IPS-18c (cell line): Measurements from ENCODE around the gene PRKCB.
"Not testable (repeated sequence)": the region's sequence is repeated elsewhere in the genome, so short reads cannot be mapped to it uniquely, and the experiment has no call there.

Experiments
- H3K4me3 ChIP-seq: 2 replicates; pipeline ENCODE4 v1.7.0; 2013; ENCODE audit warnings: low read depth, mild to moderate bottlenecking, low read length, moderate library complexity; ENCODE audit not compliant: insufficient read depth
- H3K9me3 ChIP-seq: one replicate; pipeline ENCODE4 v1.6.1; 2013; ENCODE audit warnings: mild to moderate bottlenecking, low read length, moderate library complexity; ENCODE audit not compliant: control insufficient read depth, insufficient read depth

The PRKCB gene

DNA sequence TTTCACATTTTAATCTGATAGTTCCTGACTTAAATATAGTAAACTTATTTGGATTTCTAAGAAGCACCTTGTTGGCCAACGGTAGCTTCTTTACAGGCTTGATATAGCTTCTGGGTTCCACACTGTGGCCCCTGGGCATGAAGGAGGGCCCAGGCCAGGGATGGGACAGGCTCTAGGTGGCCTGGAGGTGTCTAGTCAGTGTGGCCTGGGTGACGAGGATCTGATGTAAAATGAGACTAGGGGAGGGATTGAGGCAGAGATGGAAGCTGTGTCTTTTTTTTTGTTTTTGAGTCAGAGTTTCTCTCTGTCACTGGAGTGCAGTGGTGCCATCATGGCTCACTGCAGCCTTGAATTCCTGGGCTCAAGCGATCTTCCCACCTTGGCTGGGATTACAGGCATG lies 187.0 kb downstream of the PRKCB start:
- Histone ChIP-seq H3K4me3 (no peak overlapping the region), H3K9me3 (no peaks in the 10 kb centered on the region)

DNA sequence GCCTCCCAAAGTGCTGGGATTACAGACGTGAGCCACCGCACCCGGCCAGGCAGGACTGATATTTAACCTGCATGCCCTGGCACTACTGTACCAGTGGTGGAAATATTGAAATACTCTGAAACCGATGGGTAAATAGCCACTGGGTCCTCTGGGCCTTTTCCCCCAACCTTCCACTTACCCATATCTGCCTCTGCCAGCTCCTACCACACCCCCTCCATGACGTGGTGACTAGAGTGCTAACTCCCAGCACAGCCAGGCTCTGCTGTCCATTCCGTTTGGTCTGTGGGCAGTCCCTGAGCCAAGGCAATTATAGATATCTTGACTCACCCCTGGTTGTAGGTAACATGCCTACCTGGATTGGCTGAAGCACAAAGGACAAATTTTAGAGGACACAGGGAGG lies 187.8 kb downstream of the PRKCB start:
- Histone ChIP-seq H3K4me3 (no peak overlapping the region), H3K9me3 (no peaks in the 10 kb centered on the region)

DNA sequence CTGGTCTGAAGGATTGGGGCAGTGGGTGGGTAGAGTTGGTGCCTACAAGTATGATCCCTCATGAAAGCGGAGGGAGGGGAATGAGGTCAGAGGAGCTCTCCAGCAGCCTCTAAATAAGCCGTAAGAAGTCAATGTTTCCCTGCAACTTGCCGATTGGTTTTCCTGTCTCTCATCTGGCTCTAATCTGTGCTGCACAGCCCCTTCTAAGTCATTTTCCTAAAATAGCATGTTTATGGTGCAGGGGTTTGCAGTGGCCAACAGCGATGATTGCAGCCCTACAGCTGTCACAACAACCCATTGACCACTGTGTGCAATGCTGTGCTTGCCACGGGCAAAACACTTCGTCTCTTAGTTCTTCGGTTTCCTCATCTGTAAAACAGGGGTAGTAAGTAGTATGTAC lies 189.2 kb downstream of the PRKCB start:
- Histone ChIP-seq H3K9me3 (no peaks in the 10 kb centered on the region), H3K4me3 (no peak overlapping the region)

DNA sequence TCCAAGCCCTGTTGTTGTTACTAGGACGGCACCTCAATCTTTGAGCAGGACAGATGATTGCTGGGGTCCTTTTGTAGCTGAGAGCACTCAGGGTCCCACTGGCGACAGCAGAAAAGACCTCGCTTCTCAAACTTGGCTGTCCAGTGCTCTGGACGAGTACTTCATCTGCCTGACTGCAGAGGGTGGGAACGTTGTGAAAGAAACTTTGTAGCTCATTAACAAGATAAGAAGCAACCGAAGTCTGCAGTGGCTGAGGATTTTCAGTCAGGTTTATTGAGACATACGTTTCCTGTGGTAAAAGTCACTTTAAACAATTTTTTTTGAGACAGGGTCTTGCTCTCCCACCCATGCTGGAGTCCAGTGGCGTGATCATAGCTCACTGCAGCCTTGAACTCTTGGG lies 191.7 kb downstream of the PRKCB start:
- H3K4me3 ChIP-seq, result no peak overlapping the region
- H3K9me3 ChIP-seq, result no peaks in the 10 kb centered on the region

DNA sequence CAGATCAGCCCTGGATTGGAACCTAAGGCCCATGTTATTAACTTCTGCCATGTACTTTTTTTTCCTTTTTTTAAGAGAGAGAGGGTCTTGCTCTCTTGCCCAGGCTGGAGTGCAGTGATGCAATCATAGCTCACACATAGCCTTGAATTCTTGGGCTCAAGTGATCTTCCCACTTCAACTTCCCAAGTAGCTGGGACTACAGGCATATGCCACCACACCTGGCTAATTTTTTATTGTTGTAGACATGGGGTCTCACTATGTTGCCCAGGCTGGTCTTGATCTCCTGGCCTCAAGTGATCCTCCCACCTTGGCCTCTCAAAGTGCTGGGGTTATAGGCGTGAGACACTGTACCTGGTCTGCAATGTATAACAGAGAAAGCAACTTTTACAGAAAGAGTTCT lies 194.1 kb downstream of the PRKCB start:
- not testable (repeated sequence) for H3K9me3 ChIP-seq, H3K4me3 ChIP-seq

DNA sequence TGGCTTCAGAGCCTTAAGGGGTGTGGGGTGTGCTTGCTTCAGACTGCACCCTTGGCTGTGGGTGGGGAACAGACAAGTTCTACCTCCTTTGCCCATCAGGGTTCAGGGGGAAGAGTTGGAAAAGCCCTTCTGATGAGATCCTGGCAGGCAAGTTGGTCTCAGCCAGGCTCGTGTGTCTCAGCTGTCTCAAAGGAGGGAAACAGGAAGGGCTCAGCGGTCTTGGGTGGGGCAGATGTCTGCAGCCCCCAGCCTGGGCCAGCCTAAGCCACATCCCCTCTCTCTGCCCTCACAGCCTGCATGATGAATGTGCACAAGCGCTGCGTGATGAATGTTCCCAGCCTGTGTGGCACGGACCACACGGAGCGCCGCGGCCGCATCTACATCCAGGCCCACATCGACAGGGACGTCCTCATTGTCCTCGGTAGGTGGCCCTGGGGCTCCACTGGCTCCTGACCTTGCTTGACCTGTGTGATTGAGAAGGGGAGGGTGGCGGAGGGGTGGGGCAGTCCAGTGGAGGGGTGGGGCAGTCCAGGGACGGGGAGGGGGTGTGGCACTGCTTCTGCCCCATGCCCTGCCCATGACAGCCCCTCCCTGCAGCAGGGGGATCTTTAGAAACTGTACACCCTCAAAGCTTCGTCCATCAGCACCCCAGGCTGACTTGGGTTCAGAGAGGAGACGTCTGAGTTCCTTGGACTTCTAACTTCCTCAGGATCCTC lies 199.5 kb downstream of the PRKCB start:
- Histone ChIP-seq H3K9me3 (no peaks in the 10 kb centered on the region), H3K4me3 (no peak overlapping the region)

DNA sequence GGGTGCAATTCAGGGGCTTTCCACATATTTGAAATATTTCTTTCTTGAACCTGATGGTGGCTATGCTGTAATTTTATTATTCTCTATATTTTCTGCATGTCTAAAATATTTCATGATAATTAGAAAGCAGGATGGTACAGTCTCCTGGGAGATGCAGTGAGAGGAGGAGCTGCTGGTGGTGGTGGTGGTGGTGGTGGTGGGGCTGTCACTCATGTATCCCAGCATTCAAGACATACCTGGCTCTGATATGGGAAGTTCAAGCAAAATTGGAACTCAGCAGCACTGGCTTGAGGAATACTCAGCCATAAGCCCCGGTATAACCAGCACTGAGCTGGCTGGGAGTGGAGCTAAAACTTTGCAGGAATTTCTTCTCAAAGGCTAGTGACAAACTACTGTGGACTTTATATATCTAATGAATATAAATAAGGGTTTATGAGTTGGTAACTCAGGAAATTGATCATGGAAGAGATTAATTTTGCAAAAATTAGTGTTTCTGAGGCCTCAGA lies 200.3 kb downstream of the PRKCB start:
- Histone ChIP-seq H3K4me3 (no peak overlapping the region), H3K9me3 (no peaks in the 10 kb centered on the region)

DNA sequence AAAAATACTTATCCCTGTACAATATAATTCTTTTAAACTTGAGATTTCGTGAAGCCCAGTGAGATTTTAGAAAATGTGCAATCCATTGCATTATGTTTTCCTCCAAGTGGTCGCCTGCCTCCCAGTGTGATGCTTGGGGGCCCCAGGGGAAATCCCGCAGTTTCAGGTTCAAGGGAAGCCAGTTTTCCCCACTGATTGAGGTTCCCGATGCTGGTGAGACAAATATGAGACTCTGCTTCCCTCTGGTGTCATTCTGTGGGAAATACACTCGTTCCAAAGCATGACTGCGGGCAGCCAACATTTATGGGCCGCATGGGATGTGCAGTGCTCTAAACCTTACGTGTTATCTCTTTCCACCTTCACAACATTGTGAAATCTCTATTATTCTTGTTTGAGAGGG lies 200.8 kb downstream of the PRKCB start:
- Histone ChIP-seq H3K9me3 (no peaks in the 10 kb centered on the region), H3K4me3 (no peak overlapping the region)

DNA sequence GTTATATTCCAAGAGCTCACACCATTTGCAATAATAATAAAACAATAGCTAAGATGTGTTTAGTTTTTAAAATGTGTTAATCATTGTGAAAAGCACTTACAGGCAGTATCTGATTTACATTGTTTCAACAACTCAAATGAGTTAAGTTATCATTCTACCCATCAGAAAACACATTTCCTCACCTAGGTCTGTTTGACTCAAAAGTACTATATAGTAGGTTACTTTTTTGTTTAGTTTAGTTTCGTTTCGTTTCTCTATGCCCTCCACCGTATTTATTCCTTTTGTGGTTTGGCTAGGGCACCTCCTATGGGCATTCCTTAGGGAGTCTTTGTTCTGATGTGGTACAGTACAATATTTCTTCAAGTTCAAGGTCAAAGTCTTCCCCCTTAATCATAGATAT lies 201.6 kb downstream of the PRKCB start:
- H3K4me3 ChIP-seq, result no peak overlapping the region
- no peaks in the 10 kb centered on the region for H3K9me3 ChIP-seq

DNA sequence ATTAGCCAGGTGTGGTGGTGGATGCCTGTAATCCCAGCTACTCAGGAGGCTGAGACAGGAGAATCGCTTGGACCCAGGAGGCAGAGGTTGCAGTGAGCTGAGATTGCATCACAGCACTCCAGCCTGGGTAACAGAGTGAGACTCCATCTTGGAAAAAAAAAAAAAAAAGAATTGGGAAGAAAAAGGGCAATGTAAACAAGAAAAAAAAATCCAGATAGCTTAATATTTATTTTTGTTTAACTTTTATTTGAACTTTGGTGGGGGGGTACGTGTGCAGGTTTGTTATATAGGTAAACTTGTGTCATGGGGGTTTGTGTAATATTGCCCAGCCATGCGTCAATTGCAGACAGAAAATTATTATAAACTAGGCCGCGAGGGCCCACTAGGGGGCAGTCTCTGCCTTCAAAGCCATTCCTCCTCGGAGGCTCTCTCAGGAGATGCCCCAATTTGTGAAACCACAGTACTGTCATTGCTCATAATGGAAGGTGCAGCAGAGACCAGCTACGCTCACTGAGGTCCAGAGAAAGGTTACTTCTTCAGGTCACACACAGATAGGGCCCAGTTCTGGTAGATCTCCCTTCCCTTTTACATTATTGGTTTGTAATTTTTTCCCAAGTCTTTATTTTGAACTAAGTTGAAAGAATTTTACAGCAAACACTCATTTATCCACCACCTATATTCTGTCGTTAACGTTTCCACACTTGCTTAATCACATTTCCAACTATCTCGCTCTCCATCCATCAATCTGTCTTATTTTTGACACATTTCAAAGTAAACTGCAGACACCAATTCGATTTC lies 206.2 kb downstream of the PRKCB start:
- Histone ChIP-seq H3K9me3 (no peaks in the 10 kb centered on the region), H3K4me3 (no peak overlapping the region)

DNA sequence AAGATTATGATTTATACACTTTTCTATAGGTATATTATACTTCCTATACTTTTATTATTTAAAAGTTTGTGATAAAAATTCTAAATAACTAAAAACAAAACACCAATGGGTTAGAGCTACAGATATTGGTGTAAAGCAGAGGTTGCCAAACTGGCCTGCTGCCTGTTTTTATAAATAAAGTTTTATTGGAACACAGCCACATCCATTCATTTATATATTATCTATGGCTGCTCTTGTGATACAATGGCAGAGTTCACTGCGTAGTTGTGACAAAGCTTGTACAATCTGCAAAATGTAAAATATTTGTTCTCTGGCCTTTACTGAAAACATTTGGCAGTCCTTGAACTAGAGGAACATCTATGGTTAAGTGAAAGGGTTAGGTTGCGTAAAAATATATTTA lies 208.7 kb downstream of the PRKCB start:
- Histone ChIP-seq H3K9me3 (no peaks in the 10 kb centered on the region), H3K4me3 (no peak overlapping the region)

DNA sequence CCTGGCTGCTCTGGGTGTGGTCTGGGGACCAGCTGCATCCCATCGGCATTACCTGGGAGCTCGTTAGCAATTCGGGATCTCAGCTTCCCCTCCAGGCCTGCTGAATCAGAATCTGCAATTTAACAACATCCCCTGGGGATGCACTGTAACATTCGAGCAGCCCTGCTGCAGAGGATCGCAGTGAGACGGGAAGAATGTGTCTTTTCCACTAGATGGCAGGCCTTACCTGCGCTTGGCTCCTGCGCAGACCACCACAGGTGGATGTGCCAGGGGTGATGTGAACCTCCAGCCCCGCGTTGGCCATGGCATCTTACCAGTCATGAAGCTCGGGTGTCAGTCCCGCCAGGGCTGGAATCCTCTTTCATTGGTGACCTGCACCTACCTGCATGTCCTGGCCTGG lies 209.9 kb downstream of the PRKCB start:
- Histone ChIP-seq H3K9me3 (no peaks in the 10 kb centered on the region), H3K4me3 (no peak overlapping the region)

DNA sequence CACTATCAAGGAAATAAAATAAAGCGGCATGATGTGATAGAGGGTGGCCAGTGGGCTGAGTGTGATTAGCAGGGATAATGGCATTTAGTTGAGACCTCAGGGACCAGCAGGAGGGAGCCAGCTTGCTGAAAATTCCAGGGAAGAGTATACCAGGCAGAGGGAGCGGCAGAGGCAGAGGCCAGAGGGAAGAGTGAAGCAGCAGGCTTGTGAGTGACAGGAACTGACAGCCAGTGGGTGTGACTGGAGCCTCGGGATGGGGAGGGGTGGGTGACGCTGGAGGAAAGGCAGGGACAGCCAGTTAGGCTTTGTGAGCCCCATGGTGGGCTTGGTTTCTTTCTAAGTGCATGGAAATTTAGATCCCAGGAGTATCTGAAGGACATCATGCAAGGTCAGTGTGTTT lies 210.7 kb downstream of the PRKCB start:
- Histone ChIP-seq H3K4me3 (no peak overlapping the region), H3K9me3 (no peaks in the 10 kb centered on the region)

DNA sequence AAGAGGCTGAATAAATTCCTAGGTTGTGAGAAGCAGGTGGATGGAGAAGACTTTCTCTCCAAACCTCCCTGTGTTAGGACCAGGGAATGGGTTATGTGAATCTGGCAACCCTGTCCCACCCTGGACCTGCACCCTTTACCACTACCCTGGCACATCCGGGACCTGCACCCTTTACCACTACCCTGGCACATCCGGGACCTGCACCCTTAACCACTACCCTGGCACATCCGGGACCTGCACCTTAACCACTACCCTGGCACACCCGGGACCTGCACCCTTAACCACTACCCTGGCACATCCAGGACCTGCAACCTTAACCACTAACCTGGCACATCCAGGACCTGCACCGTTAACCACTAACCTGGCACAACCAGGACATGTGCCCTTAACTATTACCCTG lies 213.3 kb downstream of the PRKCB start:
- Histone ChIP-seq H3K9me3 (no peaks in the 10 kb centered on the region), H3K4me3 (no peak overlapping the region)

DNA sequence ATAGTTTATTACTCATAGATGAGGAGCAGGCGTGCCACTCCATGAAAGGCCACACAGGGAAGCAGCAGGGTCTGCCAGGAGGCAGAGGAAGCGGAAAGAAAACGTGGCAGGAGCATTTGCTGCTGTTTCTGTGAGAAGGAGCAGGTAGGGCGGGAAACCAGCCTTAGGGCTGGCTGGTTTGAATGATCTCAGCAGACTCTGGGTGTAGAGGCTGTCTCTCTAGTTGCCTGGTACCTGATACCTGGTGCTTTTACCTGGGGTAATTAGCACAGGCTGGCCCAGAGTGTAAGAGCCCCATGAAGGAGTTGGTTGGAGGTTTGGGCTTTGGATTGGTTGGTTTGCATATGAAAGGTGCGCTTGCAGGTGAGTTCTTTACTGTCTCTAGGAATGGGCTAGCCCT lies 215.3 kb downstream of the PRKCB start:
- no peaks in the 10 kb centered on the region for H3K9me3 ChIP-seq
- H3K4me3 ChIP-seq, result no peak overlapping the region

DNA sequence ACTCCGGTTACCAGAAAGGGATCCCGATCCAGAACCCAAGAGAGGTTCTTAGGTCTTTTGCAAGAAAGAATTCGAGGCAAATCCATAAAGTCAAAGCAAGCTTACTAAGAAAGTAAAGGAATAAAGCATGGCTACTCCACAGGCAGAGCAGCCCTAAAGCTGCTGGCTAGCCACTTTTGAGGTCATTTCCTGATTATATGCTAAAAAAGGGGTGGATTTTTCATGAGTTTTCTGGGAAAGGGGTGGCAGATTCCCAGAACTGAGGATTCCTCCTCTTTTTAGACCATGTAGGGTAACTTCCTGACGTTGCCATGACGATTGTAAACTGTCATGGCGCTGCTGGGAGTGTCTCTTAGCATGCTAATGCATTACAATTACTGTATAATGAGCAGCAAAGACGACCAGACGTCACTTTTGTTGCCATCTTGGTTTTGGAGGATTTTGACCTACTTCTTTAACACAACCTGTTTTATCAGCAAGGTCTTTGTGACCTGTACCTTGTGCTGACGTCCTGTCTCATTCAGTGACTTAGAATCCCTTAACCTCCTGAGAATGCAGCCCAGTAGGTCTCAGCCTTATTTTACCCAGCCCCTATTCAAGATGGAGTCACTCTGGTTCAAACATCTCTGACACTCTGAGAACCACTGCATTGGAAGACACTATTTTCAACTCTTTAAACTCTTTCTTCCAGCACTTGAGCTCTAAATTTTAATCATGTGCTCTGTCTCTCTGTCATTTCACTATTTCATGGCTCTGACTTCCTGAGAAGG lies 216.7 kb downstream of the PRKCB start:
- H3K4me3 ChIP-seq, result no peak overlapping the region
- no peaks in the 10 kb centered on the region for H3K9me3 ChIP-seq

DNA sequence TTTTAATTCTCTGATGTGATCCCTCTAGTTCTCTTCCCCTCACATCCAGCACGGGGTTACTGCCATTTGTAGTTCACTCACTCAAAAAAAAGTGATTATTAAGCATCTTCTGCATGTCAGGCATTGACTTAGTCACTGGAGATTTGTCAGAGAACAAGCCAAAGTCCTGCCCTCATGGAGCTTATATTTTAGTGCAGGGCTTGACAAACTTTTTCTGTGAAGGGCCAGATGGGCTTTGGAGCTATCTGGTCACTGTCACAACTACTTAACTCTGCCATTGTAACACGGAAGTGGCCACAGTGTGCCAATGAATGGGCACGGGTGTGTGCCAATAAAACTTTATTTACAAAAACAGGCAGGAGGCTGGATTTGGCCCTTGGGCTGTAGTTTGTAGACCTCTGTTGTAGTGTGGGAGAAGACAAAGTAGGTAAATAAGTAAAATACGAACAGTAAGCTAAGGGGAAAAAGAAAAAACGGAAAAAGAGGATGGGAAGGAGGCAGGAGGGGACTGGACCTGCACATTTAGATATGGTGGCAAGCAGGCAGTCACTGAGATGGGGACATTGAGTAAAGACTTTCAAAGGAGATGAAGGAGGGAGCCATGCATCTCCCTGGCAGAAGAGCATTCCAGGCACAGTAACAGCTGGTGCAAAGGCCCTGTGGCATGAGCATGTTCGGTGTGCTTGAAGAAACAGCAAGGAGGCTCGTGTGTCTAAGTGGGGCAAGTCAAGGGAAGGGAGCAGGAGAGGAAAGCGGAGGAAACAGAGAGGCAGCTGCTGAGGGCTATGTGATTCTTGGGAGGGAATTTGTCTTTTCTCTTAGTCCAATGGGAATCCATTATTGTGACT lies 217.5 kb downstream of the PRKCB start:
- H3K9me3 ChIP-seq, result no peaks in the 10 kb centered on the region

More for the DNA sequence above, 217.5 kb downstream of the PRKCB start:
- H3K4me3 ChIP-seq, result no peak overlapping the region
